ENCODE measurements around the gene ASH1L. TPM values are rescaled to one million over a fixed set of nuclear protein-coding genes. Genes with fewer than 3 reads are reported as not detected.
"Not testable (repeated sequence)": the region's sequence is repeated elsewhere in the genome, so short reads cannot be mapped to it uniquely, and the experiment has no call there.

The ASH1L gene
- polyA plus RNA-seq, 12 donors: 25.1 to 37.4 (median 28.2) TPM; not detected in 1

DNA sequence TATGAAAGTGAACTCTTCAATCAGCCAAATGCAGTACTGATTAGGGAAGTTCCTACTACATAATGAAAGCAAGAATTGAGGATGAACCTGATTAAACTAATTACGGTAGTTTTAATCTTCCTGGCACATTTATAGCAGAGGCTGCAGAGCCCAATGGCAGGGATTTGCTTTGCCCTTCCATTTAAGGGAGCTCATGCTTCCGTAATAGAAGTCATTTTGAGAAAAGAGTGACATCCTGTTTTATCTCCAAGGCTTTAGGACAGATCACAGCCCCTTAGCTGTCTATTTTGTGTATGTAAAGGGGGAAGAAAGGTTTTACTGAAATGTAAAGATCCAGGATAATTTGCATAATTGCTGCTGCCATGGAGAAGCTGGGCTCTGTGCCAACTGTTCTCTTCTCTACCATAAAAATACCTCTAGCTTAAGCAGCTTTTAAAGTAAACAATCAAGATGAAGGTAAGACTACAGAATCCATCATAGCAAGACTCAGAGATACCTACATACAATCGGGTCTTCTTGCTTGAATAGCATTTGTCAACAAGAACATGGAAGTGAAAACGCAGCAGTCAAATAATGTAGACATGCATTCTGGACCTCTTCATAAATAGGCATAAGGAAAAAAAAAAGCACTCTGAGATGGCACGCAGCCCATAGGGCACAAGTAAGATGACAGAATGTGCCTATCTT lies 62.5 kb downstream of the ASH1L start:
- no peak for DNase-seq

DNA sequence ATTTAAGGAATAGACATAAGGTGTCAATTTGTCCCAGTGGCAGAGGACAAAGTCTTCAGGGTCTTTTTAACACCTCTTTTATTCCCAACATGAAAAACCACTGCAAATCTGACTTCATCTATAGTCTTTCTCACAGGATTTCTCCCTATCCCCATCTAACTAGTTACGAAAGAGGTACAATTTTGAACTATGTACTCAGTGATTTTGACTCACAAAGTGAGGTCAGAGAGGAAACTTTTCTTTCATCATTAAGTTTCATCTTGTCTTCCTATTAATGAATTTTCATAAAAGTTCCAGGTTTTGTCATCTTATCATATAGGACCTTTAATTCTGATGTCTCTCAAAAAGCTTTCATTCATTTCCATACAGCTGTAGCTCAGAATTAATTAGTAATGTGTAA lies 63.3 kb downstream of the ASH1L start:
- DNase-seq: no peak

DNA sequence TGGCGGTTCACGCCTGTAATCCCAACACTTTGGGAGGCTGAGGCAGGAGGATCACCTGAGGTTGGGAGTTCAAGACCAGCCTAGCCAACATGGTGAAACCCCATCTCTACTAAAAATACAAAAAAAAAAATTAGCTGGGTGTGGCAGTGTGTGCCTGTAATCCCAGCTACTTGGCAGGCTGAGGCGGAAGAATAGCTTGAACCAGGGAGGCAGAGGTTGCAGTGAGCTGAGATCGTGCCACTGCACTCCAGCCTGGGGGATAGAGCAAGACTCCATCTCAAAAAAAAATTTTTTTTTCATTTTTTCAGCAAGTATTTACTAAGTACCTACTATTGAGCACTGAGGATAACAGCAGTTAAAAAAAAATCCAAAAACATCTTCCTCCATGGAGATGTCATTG lies 69.0 kb downstream of the ASH1L start:
- not testable (repeated sequence) for DNase-seq

DNA sequence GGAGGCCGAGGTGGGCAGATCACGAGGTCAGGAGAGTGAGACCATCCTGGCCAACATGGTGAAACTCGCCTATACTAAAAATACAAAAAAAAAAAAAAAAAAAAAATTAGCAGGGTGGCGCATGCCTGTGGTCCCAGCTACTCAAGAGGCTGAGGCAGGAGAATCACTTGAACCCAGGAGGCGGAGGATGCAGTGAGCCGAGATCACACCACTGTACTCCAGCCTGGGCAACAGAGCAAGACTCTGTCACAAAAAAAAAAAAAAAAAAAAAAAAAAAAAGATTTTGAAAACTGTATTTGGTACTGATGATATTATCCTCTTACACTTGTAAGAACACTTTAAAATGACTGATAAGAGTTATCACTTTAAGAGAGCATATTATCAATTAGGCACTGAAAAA lies 74.2 kb downstream of the ASH1L start:
- DNase-seq: not testable (repeated sequence)

DNA sequence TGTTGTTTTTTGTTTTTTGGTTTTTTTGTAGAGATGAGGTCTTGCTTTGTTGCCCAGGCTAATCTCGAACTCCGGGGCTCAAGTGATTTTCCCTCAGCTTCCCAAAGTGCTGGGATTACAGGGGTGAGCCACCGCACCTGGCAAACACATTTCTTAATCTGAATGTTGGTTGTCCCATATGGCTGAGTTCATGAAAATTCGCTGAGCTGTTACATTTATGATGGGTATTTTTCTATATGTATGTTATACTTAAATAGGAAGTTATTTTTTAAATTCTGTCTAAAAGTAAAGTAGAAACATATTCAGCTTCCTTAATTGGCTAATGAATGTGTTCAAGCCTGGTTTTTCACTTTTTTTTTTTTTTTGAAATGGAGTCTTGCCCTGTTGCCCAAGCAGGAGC lies 75.1 kb downstream of the ASH1L start:
- DNase-seq: no peak

DNA sequence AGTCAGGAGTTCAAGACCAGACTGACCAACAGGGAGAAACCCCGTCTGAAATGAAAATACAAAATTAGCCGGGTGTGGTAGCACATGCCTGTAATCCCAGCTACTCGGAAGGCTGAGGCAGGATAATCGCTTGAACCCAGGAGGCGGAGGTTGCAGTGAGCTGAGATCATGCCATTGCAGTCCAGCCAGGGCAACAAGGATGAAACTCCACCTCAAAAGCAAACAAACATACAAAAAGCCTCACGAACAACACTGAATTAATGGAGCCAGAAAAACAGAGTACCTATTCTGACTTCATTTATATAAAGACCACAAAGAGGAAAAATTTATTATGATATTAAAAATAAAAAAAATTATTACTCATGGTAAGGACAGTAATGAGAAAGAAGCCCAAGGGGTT lies 75.7 kb downstream of the ASH1L start:
- not testable (repeated sequence) for DNase-seq

DNA sequence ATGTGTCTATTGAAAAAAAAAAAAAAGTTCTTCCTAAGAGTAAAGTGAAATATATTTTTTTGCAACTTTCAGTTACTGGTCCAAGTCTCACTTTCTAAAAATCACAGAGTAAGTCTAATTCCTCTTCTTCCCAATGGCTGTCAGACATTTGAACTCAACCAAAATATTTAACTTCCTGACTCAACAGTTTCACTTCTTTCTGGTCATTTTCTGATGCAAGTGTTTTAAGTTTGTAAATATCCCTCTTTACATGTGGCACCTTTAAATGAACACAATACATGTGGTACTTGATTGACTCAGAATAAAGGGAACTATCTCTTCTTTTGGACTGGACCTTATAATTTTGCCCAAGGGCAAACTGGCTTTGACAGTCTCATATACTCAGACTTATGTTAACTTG lies 76.7 kb downstream of the ASH1L start:
- no peak for DNase-seq

DNA sequence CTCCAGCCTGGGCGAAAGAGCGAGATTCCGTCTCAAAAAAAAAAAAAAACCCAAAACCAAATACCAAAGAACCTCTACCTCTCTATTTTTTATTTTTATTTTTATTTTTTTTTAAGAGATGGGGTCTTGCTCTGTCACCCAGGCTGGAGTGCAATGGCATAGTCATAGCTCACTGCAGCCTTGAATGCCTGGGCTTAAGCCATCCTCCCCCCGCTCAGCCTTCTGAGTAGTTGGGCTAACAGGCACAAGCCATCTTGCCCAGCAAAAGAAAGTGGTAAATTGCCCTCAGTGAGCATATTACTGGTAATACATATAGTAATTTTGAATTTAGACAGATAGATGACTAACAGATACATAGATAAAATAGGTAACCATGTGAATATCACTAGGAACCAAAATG lies 77.4 kb downstream of the ASH1L start:
- DNase-seq: no peak

DNA sequence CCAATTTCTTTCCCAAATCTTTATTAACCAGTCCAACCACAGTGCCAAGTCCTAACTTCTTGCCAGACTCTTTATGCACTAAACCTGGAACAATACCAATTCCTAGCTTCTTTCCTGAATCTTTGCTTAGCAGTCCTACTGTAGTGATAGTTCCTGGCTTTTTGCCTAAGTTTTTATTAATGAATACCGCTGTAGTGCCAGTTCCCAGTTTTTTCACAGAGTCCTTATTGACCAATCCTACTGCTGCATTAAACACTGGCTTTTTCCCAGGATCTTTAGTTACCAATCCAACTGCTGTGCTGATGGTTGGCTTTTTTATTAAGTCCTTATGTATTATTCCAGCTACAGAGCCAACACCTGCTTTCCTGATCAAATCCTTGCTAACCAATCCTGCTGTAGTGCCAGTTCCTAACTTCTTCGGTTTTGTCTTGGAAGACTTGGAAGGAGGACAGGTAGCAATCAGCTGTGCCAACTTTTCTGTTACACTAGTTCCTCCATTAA lies 80.8 kb downstream of the ASH1L start:
- peak; percentile 56 for DNase-seq

DNA sequence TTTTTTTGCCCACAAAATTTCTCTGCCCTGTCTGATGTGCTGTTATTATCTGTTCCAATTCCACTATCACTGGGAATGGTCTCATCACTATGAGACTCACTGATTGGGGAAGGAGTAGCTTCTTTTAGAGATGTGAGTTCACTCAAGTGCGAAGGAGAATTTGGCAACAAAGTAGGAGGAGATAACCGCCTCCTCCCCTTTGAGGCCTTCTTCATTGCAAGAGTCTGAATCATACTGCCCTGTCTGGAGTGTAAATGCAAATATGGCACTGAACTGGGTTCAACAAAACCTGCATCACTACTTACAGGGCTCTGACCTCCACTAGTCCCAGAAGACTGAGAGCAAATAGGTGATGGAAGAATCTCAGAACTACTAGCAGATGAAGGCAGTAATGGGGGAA lies 83.4 kb downstream of the ASH1L start:
- no peak for DNase-seq

DNA sequence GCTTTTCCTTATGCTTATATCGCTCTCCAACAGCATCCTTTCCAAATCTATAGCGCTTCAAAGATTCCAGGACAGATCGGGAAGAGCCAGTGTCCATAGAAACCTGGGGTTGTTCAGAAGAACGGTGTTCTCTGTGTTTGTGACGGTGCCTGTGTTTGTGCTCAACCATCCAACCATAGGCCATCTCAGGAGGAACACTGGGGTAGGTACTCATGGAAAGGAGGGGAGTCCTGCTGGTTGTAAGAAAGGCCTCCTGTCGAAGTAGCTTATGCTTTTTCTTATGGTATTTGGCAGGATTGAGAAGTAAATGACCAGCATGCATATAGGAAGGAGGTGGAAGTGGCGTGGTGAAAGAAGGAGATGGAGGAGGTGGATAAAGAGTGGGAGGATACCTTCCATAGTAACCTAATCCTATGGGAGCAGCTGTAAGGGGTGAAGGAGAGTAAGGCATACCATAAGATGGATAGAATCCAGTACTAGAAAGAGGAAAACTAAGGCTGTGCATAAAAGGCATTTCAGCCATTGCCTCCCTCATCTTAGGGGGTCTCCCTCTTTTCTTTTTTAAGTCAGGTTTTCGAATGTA lies 84.2 kb downstream of the ASH1L start:
- DNase-seq: no peak

DNA sequence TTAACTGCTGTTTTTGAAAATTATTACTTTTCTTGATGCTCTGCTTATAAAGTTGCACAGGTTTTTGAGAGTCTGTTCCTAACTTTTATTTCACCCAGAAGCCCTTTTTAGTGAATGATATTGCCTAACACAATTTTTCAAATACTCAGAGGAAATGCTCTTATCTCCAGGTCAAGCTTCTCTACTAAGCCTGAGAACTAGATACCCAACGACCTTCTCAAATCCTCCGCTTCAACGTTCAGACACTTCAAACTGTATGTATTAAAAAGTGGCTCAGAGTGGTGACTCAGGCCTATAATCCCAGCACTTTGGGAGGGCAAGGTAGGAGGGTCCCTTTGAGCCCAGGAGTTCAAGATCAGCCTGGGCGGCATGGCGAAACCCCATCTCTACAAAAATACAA lies 88.5 kb downstream of the ASH1L start:
- no peak for DNase-seq

DNA sequence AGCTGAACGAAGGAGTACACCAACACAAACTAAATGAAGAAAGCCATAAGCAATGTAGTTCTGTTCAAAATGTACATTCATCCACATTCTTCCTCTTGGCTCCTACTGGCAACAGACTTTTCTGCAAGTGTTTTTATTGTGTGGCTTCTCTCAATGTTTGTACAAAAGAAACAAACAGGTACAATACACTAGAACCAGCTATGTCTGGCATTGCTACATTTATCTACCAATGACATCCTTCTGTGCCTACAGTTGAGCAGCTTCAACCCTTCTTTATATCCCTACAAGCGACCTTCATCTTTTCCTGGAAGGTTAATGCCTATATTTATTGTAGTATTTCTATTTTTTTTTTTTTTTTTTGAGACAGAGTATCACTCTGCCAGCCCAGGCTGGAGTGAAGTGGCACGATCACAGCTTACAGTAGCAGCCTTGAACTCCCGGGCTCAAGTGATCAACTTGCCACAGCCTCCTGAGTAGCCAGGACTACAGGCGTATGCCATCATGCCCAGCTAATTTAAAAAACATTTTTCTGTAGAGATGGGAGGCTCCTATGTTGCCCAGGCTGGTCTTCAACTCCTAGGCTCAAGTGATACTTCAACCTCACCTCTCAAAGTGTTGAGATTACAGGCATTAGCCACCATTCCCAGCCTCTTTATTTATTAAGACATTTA lies 89.3 kb downstream of the ASH1L start:
- no peak for DNase-seq

DNA sequence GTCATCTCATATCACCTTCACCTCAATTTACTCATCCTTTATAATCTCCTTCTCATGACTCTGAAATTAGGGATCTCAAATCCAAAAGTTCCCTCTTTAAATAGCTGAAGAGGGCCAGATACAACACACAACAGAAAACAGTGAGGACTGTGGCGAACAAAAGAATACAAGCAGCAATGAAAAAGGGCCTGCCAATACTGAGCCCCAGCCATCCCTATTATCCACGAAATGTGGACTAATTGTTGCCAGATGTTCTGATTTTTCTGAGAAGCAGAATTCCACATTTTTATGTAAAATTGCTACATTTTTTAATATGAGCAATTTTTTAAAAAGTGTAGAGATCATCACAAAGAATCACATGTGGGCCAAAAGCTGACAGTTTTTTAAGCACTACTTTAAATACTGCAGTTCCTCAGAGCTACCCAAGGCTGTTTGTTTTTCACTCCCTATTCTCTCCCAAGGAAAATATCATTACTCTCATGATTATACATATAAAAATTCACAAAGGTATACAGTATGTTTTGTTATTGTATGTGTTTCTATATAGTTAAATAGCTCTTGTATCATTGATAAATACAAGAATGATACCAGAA lies 90.0 kb downstream of the ASH1L start:
- DNase-seq: peak; percentile 34

DNA sequence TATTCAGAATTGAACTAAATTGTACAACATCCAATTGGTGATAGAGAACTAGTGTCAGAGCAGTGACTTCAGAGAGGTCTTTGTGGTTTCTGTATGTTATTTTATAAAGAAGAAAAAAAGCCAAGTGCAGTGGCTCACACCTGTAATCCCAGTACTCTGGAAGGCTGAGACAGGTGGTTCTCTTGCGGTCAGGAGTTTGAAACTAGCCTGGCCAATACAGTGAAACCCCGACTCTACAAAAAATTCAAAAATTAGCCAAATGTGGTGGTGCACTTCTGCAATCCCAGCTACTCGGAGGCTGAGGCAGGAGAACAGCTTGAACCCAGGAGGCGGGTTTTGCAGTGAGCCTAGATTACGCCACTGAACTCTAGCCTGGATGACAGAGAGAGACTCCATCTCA lies 90.7 kb downstream of the ASH1L start:
- DNase-seq: no peak

DNA sequence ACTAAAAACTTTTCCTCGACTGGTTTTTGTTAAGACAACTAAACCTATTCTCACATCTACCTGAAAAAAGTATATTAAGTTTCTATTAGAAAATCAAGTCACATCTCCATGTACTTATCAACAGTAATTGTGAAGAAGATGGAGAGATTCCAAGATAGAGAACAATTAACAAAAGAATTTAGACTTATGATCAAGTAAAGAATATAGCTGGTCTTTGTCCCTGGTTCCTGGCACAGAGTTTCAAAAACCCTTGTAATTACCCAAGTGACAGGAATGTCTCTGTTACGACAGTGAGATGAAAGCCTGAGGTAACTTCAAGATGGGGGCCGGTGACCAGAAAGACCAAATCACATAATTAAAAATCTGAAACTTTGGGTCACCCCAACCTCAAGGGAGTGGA lies 91.6 kb downstream of the ASH1L start:
- DNase-seq: no peak

DNA sequence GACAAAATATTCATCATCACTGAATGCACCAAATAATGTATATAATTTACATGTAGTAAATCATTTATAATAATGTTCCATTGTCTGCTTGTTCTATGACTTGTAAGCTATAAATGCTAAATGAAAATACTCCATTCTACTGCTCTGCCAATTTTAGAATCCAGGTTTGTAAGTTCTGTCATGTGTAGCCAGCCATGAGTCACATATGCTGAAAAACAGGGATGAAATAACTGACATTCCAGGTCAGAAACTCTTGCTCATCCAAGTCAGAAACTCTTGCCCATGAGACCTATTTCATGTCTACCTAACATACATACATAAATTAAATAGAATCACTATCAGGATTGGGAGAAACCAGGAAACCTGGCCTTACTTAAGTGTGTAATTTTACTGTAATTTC lies 95.6 kb downstream of the ASH1L start:
- DNase-seq: peak; percentile 25

DNA sequence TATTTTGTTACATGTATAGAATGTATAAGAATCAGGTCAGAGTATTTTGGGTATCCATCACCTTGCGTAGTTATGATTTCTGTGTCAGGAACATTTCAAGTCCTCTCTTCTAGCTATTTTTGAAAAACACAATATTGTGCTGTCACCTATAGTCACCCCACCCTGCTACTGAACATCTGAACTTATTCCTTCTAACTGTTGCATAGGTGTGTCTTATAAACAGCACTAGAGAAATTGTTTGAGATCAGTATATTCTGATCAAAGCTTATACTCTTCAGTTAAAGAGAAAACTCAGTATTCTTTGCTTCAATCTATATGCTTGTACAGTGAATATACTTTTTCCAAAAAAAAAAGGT lies 96.0 kb downstream of the ASH1L start:
- no peak for DNase-seq

DNA sequence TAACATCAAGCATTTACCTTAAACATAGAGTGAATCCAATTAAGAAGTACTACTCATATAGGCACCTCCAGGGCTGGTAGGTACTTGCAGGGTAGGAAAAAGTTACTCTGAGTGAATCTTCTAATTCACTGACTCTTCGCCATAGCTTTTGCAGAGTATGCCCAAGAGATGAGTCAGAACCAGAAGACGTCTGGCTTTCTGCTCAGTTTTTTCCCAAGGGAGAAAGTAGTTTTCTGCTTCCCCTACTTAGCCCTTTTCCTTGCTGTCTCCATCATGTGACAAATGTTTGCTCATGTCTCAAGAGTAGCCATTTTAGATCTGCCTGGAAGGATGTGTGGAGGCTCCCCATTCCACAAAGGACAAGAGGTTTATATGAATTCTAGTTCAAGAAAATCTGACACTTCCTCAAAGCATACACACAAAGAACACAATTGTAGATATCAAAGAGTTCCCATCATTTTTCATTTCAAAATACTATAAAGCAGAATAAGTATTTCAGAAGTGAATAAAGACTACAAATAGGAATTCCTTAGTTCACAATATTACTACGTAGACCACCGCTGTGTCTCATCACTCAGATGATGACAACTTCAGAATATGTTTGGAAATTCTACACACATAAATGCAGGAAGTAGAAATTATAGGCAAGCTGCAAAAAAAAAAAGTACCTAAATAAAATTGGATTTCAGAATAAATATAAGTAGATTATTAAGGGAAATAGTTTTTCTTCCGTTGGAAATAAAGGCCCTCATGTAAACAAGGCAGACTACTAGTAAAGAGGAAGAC lies 98.5 kb downstream of the ASH1L start:
- no peak for DNase-seq

DNA sequence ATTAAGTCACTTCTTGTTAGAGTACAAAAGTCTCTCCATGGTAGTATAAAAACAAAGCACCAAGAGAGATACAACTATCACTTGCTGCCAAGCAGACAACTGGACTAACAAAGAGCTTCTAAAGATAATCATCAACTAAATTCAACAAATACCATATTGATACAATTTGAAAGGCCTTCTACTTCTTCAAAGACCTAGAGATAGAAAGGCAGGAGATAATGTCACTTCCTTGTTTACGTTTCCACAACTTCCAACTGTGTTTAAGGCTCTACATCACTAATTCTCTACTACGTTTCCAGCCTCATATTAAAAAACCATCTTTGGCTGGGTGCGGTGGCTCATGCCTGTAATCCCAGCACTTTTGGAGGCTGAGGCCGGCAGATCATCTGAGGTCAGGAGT lies 104.5 kb downstream of the ASH1L start:
- DNase-seq: no peak

DNA sequence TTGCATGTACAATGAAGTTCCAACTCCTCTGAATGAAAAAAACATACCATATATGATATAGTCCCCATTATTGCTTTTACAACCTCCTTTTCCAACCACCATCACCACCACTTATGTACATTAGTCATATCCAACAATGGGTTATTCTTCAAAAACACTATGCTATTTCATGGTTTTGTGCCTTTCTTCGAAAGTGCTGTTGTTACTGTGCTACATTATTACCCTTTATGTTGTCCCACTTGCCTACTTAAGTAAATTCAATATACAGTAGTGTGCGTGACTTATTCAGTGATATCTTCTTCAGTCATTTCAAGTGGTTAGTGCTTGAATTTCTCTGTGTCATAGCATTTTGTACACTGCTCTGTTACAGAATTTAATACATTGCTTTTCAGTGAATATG lies 105.3 kb downstream of the ASH1L start:
- no peak for DNase-seq

DNA sequence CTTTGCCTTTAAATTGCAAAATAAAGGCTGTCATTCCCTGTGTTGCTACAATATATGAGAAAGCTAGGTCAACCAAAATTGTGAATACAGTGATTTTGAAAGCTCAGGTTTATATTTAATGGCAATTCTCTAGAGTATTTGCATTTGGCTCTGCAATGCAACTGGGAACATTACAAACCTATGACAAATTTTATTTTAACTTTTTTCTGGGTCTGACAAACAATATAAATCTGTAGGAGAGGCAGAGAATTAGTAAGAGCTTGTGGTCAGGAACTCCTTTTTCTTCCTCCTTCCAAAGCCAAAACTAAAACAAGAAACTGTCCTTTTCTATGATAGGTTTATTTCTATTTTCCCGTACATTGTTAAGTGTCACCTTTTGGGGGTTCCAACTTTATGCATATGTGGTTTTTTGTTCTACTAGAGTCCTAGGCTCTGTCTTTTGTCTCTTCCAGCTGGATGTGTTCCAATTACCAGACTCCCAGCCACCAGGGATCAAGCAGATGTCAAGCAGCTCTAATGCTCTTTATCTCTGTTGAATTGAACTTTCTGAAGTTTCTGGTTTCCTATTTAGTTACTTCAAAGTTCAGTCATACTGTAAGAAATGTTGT lies 106.9 kb downstream of the ASH1L start:
- no peak for DNase-seq
